Right lobe of liver (tissue), 4 donors: ENCODE measurements around the gene CLSTN2.

Experiments
- POLR2A ChIP-seq: fragments of 450-650 bp; IDR thresholded peaks from one replicate; pipeline ENCODE4 v1.6.1; 2017; ENCODE audit warnings: antibody characterized with exemption, mild to moderate bottlenecking
- TF ChIP-seq, protein P1 (sequence below), 4 donors: fragments of 200-600 bp in 3 of 4; fragments of 450-650 bp in 1 of 4; IDR thresholded peaks; one replicate each; pipeline versions ENCODE4 v1.5.1 to v1.8.0; 2016 to 2022; ENCODE audit warnings: antibody characterized with exemption in 4 of 4, mild to moderate bottlenecking in 2 of 4
- donor health status: DM: no; HTN: no; CAD: no.
- donor health status: DM: no; HTN: no; CAD: no.
- donor health status: DM: no; HTN: yes; CAD: no.

DNA sequence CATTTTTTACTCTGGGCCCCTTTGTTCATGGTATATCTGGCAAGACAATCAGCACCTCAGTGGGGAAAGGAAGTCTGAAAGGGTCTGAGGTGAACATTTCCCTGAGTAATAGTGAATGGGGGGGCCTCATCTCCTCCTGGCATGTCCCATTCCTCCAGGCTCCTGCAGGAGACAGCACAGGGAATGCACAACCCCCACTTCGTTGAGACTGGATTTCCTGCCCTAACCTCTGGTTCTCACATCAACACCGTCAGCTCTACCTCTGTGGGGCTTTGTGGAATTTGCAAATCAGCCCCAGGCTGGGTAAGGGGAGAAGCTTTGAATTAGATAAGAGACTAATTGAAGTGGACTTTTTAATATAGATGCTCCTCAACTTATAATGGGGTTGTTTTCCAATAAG, 574.5 kb downstream of the CLSTN2 start:
- TF ChIP-seq, protein P1, sequence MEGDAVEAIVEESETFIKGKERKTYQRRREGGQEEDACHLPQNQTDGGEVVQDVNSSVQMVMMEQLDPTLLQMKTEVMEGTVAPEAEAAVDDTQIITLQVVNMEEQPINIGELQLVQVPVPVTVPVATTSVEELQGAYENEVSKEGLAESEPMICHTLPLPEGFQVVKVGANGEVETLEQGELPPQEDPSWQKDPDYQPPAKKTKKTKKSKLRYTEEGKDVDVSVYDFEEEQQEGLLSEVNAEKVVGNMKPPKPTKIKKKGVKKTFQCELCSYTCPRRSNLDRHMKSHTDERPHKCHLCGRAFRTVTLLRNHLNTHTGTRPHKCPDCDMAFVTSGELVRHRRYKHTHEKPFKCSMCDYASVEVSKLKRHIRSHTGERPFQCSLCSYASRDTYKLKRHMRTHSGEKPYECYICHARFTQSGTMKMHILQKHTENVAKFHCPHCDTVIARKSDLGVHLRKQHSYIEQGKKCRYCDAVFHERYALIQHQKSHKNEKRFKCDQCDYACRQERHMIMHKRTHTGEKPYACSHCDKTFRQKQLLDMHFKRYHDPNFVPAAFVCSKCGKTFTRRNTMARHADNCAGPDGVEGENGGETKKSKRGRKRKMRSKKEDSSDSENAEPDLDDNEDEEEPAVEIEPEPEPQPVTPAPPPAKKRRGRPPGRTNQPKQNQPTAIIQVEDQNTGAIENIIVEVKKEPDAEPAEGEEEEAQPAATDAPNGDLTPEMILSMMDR (IDR thresholded peaks at IDR 0.05), result no peak
- TF ChIP-seq POLR2A, result no peak
